Liver (tissue), 9 donors: ENCODE results near the gene ENOX2. TPM values are rescaled to one million over a fixed set of nuclear protein-coding genes. Genes with fewer than 3 reads are reported as not detected.

Experiments
- DNase-seq: peaks from one replicate; pipeline ENCODE4 v3.0.0-alpha.2; 2017; ENCODE audit warnings: low spot score
- H3K27ac ChIP-seq, 2 donors: one replicate each; pipeline ENCODE4 v1.7.0; 2013; ENCODE audit warnings: inconsistent platforms in 2 of 2, low read length in 2 of 2, control low read depth in 1 of 2, low read depth in 1 of 2, mild to moderate bottlenecking in 1 of 2
- H3K27me3 ChIP-seq, 4 donors: one replicate each; pipeline versions ENCODE4 v1.6.1 to v1.7.0; 2013; ENCODE audit warnings: low read length in 3 of 4, inconsistent platforms in 1 of 4, mild to moderate bottlenecking in 1 of 4, moderate library complexity in 1 of 4; ENCODE audit not compliant: control insufficient read depth in 4 of 4, insufficient read depth in 4 of 4
- H3K36me3 ChIP-seq, 4 donors: one replicate each; pipeline versions ENCODE4 v1.6.1 to v1.7.0; 2013; ENCODE audit warnings: low read length in 3 of 4, mild to moderate bottlenecking in 3 of 4, low read depth in 1 of 4, moderate library complexity in 1 of 4; ENCODE audit not compliant: control insufficient read depth in 4 of 4, insufficient read depth in 3 of 4
- H3K4me1 ChIP-seq, 4 donors: one replicate each; pipeline versions ENCODE4 v1.6.1 to v1.7.0; 2013; ENCODE audit warnings: low read length in 3 of 4, mild to moderate bottlenecking in 3 of 4, moderate library complexity in 1 of 4; ENCODE audit not compliant: control insufficient read depth in 4 of 4, insufficient read depth in 4 of 4
- H3K4me3 ChIP-seq, 3 donors: one replicate each; pipeline versions ENCODE4 v1.6.1 to v1.7.0; 2013; ENCODE audit warnings: low read length in 3 of 3, control low read depth in 1 of 3, low read depth in 1 of 3, mild to moderate bottlenecking in 1 of 3
- H3K9ac ChIP-seq, 2 donors: one replicate each; pipeline ENCODE4 v1.7.0; 2013; ENCODE audit warnings: low read length in 2 of 2, mild to moderate bottlenecking in 2 of 2, moderate library complexity in 2 of 2, control low read depth in 1 of 2, low read depth in 1 of 2
- H3K9me3 ChIP-seq, 4 donors: one replicate each; pipeline versions ENCODE4 v1.6.1 to v1.7.0; 2013; ENCODE audit warnings: low read length in 3 of 4; ENCODE audit not compliant: control insufficient read depth in 4 of 4
- ATF3 ChIP-seq: IDR thresholded peaks from 2 replicates; pipeline ENCODE4 v1.6.1; 2016; ENCODE audit warnings: antibody characterized with exemption
- FOXA1 ChIP-seq: IDR thresholded peaks from 2 replicates; pipeline ENCODE4 v1.6.1; 2016; ENCODE audit warnings: antibody characterized with exemption
- FOXA2 ChIP-seq: IDR thresholded peaks from 2 replicates; pipeline ENCODE4 v1.6.1; 2016; ENCODE audit warnings: antibody characterized with exemption
- HNF4A ChIP-seq, 2 donors: conservative IDR thresholded peaks; 2 replicates each; pipeline ENCODE4 v1.6.1; 2016; ENCODE audit warnings: antibody characterized with exemption in 2 of 2, mild to moderate bottlenecking in 2 of 2
- HNF4G ChIP-seq: IDR thresholded peaks from 2 replicates; pipeline ENCODE4 v1.6.1; 2016; ENCODE audit warnings: antibody characterized with exemption
- JUND ChIP-seq, 2 donors: IDR thresholded peaks; 2 replicates each; pipeline ENCODE4 v1.6.1; 2016; ENCODE audit warnings: antibody characterized with exemption in 2 of 2
- MAX ChIP-seq: IDR thresholded peaks from 2 replicates; pipeline ENCODE4 v1.6.1; 2016; ENCODE audit warnings: antibody characterized with exemption
- NR2F2 ChIP-seq: IDR thresholded peaks from 2 replicates; pipeline ENCODE4 v1.6.1; 2016; ENCODE audit warnings: antibody characterized with exemption
- RAD21 ChIP-seq, 2 donors: IDR thresholded peaks; 2 replicates each; pipeline ENCODE4 v1.6.1; 2016; ENCODE audit warnings: antibody characterized with exemption in 2 of 2, mild to moderate bottlenecking in 2 of 2
- REST ChIP-seq: IDR thresholded peaks from 2 replicates; pipeline ENCODE4 v1.6.1; 2016; ENCODE audit warnings: antibody characterized with exemption, mild to moderate bottlenecking
- RXRA ChIP-seq, 2 donors: IDR thresholded peaks; 2 replicates each; pipeline ENCODE4 v1.6.1; 2017 to 2018; ENCODE audit warnings: antibody characterized with exemption in 2 of 2, mild to moderate bottlenecking in 1 of 2
- SP1 ChIP-seq: IDR thresholded peaks from 2 replicates; pipeline ENCODE4 v1.6.1; 2018; ENCODE audit warnings: antibody characterized with exemption, mild to moderate bottlenecking
- TAF1 ChIP-seq: conservative IDR thresholded peaks from 2 replicates; pipeline ENCODE4 v1.6.1; 2016; ENCODE audit warnings: antibody characterized with exemption, mild to moderate bottlenecking
- YY1 ChIP-seq: IDR thresholded peaks from 2 replicates; pipeline ENCODE4 v1.6.1; 2016; ENCODE audit warnings: antibody characterized with exemption, mild to moderate bottlenecking
- WGBS: extraction: QIAGEN DNeasy Blood & Tissue Kit; methylation state at CpG from one replicate; pipeline ENCODE4 v1.1.7; 2013; 5-methylcytosine and 5-hydroxymethylcytosine counted together
- polyA plus RNA-seq, 2 donors: library from polyadenylated mRNA; stranded (reverse) in 1 of 2; unstranded in 1 of 2; fragments of 200-250 nt in 1 of 2; fragments of >200 nt in 1 of 2; fragmentation: Nextera tagmentation in 1 of 2; extraction: Ambion mirVana in 1 of 2; gene quantifications; one replicate each; pipeline versions ENCODE4 v1.2.1 to v1.2.3, GENCODE V29; 2013 to 2015
- total RNA-seq, 2 donors: library from RNA; depleted of rRNA; stranded (reverse); fragments of >200 nt; gene quantifications; one replicate each; pipeline ENCODE4 v1.2.3, GENCODE V29; 2014
- TF ChIP-seq, protein P1 (sequence below): fragments of 150-350 bp; IDR thresholded peaks from 2 replicates; pipeline ENCODE4 v1.5.1; 2017; ENCODE audit warnings: improper control_type of control experiment, low read depth, low read length; ENCODE audit not compliant: missing input control
- donor health status: healthy.
- donor health status: healthy.
- donor health status: healthy.
- donor health status: healthy.
- donor health status: healthy.

The ENOX2 gene
- total and polyA plus RNA-seq, 4 donors, result 5.0 to 11.5 (median 6.5) TPM

DNA sequence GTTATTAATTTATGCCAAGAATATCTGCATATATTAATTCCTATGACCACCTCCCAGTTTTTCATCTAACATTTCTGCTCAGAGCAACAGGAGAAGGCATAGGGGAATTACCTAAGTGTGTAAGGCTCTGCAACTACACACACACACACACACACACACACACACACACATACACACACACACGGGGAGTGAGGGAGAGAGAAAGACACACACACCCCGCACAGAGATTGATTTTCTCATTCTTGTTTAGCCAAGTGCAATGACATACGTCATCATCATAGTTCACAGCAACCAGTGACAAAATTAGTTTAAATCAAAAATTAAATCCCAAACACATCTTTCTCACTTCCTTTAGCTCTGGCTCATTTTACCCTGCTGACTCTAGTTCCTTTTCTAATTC, 298.1 kb downstream of the ENOX2 start:
- no peak for DNase-seq
- H3K9ac ChIP-seq, result no peak overlapping the region
- TF ChIP-seq REST, result no peak
- no peak for TF ChIP-seq SP1
- no peak for TF ChIP-seq JUND (IDR thresholded peaks at IDR 0.05)
- no peak for TF ChIP-seq TAF1
- TF ChIP-seq FOXA2, result no peak
- no peak for TF ChIP-seq RAD21 (IDR thresholded peaks at IDR 0.05)
- no peak for TF ChIP-seq MAX
- TF ChIP-seq NR2F2, result no peak
- no peak for TF ChIP-seq YY1
- TF ChIP-seq, protein P1, sequence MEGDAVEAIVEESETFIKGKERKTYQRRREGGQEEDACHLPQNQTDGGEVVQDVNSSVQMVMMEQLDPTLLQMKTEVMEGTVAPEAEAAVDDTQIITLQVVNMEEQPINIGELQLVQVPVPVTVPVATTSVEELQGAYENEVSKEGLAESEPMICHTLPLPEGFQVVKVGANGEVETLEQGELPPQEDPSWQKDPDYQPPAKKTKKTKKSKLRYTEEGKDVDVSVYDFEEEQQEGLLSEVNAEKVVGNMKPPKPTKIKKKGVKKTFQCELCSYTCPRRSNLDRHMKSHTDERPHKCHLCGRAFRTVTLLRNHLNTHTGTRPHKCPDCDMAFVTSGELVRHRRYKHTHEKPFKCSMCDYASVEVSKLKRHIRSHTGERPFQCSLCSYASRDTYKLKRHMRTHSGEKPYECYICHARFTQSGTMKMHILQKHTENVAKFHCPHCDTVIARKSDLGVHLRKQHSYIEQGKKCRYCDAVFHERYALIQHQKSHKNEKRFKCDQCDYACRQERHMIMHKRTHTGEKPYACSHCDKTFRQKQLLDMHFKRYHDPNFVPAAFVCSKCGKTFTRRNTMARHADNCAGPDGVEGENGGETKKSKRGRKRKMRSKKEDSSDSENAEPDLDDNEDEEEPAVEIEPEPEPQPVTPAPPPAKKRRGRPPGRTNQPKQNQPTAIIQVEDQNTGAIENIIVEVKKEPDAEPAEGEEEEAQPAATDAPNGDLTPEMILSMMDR, result no peak
- TF ChIP-seq HNF4A (conservative IDR thresholded peaks at IDR 0.05), result no peak
- TF ChIP-seq RXRA (IDR thresholded peaks at IDR 0.05), result no peak
- H3K27ac ChIP-seq, result no peak overlapping the region
- no peaks in the 10 kb centered on the region for H3K4me1 ChIP-seq
- 39% methylated on average over 3 of the region's 3 CpGs for WGBS
- no peaks in the 10 kb centered on the region for H3K27me3 ChIP-seq
- peaks cover 0 to 5% (median 2%) of the 10 kb centered on the region in 4 donors for H3K9me3 ChIP-seq
- H3K36me3 ChIP-seq, result no peaks in the 10 kb centered on the region
- no peak overlapping the region for H3K4me3 ChIP-seq

- WGBS, result 63% methylated on average over 9 of the region's 9 CpGs
- Histone ChIP-seq H3K36me3 (no peaks in the 10 kb centered on the region), H3K4me1 (no peaks in the 10 kb centered on the region), H3K27me3 (no peaks in the 10 kb centered on the region), H3K9ac (no peak overlapping the region), H3K9me3 (no peaks in the 10 kb centered on the region), H3K27ac (no peak overlapping the region), H3K4me3 (no peak overlapping the region)
- TF ChIP-seq SP1 (no peak), FOXA1 (no peak), ATF3 (no peak), HNF4G (no peak)
- TF ChIP-seq, protein P1, result no peak
- DNase-seq, result peak; percentile 31
These were observed 308.5 kb downstream of the ENOX2 start for GRCh38 chrX:130594453-130594916.
